Activated CD4-positive, alpha-beta T cell treated with anti-CD3 and anti-CD28 coated beads for 36 hours (primary cell): Measurements from ENCODE around the gene F8. TPM values are rescaled to one million over a fixed set of nuclear protein-coding genes. Genes with fewer than 3 reads are reported as not detected.
"Not testable (repeated sequence)": the region's sequence is repeated elsewhere in the genome, so short reads cannot be mapped to it uniquely, and the experiment has no call there.

ENCODE experiments used
- ATAC-seq: fragments of 200-7000 bp; cut with Tn5 transposase; one replicate; pipeline ENCODE4 v1.10.0; 2021; ENCODE audit warnings: mild to moderate bottlenecking, moderate library complexity
- CTCF ChIA-PET: fragments of 350-600 bp; sonication (Branson Sonifier 250); formaldehyde crosslinking; loops from one replicate; lab custom pipeline; 2021; ENCODE audit warnings: antibody characterized with exemption; lab: Charles Lee
- POLR2A ChIA-PET: fragments of 350-600 bp; sonication (Branson Sonifier 250); formaldehyde crosslinking; loops from one replicate; lab custom pipeline; 2021; ENCODE audit warnings: antibody characterized with exemption, inconsistent platforms; lab: Charles Lee
- DNase-seq: peaks from one replicate; pipeline ENCODE4 v3.0.0-alpha.2; 2020
- H3K27ac Mint-ChIP-seq: one replicate; pipeline ENCODE4 v1.8.0; 2021; ENCODE audit warnings: mixed read lengths
- H3K27me3 Mint-ChIP-seq: one replicate; pipeline ENCODE4 v1.8.0; 2021; ENCODE audit warnings: mixed read lengths
- H3K36me3 Mint-ChIP-seq: one replicate; pipeline ENCODE4 v1.8.0; 2021; ENCODE audit warnings: low read depth, mixed read lengths
- H3K4me1 Mint-ChIP-seq: one replicate; pipeline ENCODE4 v1.8.0; 2021; ENCODE audit warnings: mixed read lengths
- H3K4me3 Mint-ChIP-seq: one replicate; pipeline ENCODE4 v1.8.0; 2021; ENCODE audit warnings: mild to moderate bottlenecking, moderate library complexity, mixed read lengths
- H3K9me3 Mint-ChIP-seq: one replicate; pipeline ENCODE4 v1.8.0; 2021; ENCODE audit warnings: low read depth, mixed read lengths
- intact Hi-C, 2 experiments: fragments of 100-400 bp; cut with DNase I in 1 of 2; cut with micrococcal nuclease in 1 of 2; formaldehyde crosslinking; loops; one replicate each; pipeline versions ENCODE4 v1.14.2 to v1.15.1; 2022 to 2024; cut with DNase I, micrococcal nuclease
- total RNA-seq, 2 experiments: library from RNA; stranded (reverse); gene quantifications; one replicate each; pipeline ENCODE4 v1.2.3, GENCODE V29; 2021

The F8 gene
- total RNA-seq, 2 experiments from 2014 or later: 5.4 to 6.3 TPM

DNA sequence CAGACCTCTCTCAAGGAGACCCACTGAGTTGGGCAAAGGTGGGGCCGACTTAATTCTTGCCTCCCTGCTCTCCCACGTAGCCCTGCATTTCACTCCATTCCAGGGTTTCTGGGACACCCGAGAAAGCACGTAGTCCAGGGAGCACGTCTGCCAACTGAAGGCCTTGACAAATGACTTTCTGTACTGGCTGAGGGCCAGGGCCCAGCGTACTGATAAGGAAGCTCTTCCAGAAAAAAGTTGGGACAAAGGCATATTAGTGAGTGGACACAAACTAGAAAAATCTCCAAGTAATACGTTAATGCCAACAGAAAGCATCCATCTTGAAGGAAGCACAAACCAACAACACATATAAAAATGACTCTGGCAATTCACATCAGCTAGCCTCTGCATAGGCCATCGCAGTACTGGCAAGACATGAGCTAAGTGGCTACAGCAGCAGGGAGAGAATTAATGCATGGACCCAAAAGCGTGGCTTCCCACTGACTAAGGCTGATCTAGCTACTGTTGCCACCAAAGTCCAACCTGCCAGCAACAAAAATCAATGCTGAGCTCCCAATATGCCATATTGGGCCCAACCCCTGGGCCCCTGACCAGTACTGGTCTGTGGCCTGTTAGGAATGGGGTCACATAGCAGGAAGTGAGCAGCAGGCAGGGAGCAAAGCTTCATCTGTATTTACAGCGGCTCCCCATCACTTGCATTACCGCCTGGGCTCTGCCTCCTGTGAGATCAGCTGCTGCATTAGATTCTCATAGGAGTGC lies 15.4 kb downstream of the F8 start:
- ATAC-seq, H3K4me1 Mint-ChIP-seq, POLR2A ChIA-PET, H3K36me3 Mint-ChIP-seq, H3K27me3 Mint-ChIP-seq, DNase-seq, intact Hi-C loops, CTCF ChIA-PET, H3K27ac Mint-ChIP-seq, H3K4me3 Mint-ChIP-seq, H3K9me3 Mint-ChIP-seq: not testable (repeated sequence)

DNA sequence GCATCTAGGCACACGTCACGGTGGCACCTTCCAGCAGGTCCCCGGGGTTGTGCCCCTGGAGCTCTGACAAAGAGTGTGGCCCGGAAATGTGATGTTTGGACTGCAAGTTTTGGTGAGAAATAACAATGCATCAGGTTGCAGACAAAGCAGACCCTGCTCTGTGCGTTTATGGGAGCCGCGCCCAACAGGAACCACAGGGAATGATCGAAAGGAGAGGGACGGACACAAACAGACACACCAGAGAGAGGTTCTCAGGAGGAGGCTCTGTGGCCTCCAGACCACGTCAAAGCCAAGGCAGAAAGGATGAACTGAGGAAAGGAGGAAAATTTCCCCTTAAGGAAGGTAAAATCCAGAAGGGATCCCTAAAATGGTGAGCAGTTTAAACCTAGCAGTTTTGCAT lies 16.1 kb downstream of the F8 start:
- DNase-seq, intact Hi-C loops: not testable (repeated sequence)

GRCh38 chrX:155005190-155005589 lies 17.3 kb downstream of the F8 start:
- no peak overlapping the region for H3K27ac Mint-ChIP-seq
- no peaks in the 10 kb centered on the region for H3K36me3 Mint-ChIP-seq
- POLR2A ChIA-PET: no interaction called here
- intact Hi-C loops: no loop called here
- CTCF ChIA-PET: no interaction called here
- H3K9me3 Mint-ChIP-seq: no peaks in the 10 kb centered on the region
- peaks cover 4% of the 10 kb centered on the region for H3K4me1 Mint-ChIP-seq
- peaks cover 5% of the 10 kb centered on the region for H3K27me3 Mint-ChIP-seq
- H3K4me3 Mint-ChIP-seq: no peak overlapping the region
- no peak for ATAC-seq
- DNase-seq: no peak

More for the DNA sequence above, 16.1 kb downstream of the F8 start:
- H3K36me3 Mint-ChIP-seq, H3K4me3 Mint-ChIP-seq, H3K27ac Mint-ChIP-seq, H3K9me3 Mint-ChIP-seq, ATAC-seq, H3K27me3 Mint-ChIP-seq, H3K4me1 Mint-ChIP-seq, CTCF ChIA-PET, POLR2A ChIA-PET: not testable (repeated sequence)

DNA sequence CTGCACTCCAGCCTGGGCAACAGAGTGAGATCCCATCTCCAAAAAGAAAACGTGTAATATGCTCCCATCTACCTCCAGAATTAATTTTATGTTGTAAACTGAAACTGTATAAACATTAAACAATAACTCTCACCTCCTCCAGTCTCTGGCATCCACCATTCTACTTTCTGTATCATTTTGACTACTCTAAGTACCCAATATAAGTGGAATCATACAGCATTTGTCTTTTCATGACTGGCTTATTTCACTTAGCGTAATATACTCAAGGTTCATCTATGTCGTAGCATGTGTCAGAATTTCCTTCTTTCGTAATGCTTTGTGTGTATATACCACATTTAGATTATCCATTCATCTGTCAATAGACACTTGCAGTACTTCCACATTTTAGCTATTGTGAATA lies 20.6 kb downstream of the F8 start:
- Mint-ChIP-seq H3K4me3 (no peak overlapping the region), H3K9me3 (no peaks in the 10 kb centered on the region), H3K4me1 (peaks cover 4% of the 10 kb centered on the region), H3K36me3 (no peaks in the 10 kb centered on the region), H3K27me3 (peaks cover 5% of the 10 kb centered on the region), H3K27ac (no peak overlapping the region)
- ChIA-PET POLR2A (no interaction called here), CTCF (interaction anchor here (0.6 kb wide), 1 partner anchor 136 kb away, joined by 3 read pairs; no protein-coding TSS in a partner anchor)
- intact Hi-C loops: no loop called here
- DNase-seq (no peak), ATAC-seq (peak; percentile 63)

DNA sequence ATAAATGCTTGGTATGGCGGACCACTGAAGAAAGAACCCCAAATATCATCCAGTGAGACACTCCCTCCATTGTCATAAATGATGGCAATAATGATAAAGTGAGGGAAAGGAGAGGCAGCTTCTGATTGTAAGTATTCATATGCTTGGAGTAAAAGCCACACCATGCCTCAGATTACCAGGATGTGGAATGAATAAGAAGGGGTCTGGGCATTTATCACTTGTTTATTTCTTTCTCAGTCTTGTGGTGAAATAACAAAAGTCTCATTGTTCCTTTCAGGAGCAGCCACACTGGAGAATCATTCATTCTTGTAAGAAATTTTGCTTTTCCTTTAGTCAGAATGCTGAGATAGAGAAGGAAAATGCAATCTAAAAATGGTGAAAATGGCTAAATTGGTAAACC lies 21.7 kb downstream of the F8 start:
- DNase-seq: no peak
- no peak for ATAC-seq
- intact Hi-C loops: no loop called here
- Mint-ChIP-seq H3K4me1 (peaks cover 4% of the 10 kb centered on the region), H3K27ac (no peak overlapping the region), H3K4me3 (no peak overlapping the region), H3K36me3 (no peaks in the 10 kb centered on the region), H3K9me3 (no peaks in the 10 kb centered on the region), H3K27me3 (peaks cover 5% of the 10 kb centered on the region)
- ChIA-PET CTCF (no interaction called here), POLR2A (no interaction called here)

- H3K9me3 Mint-ChIP-seq: no peaks in the 10 kb centered on the region
- ATAC-seq: no peak
- ChIA-PET POLR2A (no interaction called here), CTCF (no interaction called here)
- no peak overlapping the region for H3K27ac Mint-ChIP-seq
- DNase-seq: no peak
- H3K27me3 Mint-ChIP-seq: peaks cover 5% of the 10 kb centered on the region
- intact Hi-C loops: no loop called here
- peaks cover 4% of the 10 kb centered on the region for H3K4me1 Mint-ChIP-seq
- no peak overlapping the region for H3K4me3 Mint-ChIP-seq
- no peaks in the 10 kb centered on the region for H3K36me3 Mint-ChIP-seq
These were observed 24.2 kb downstream of the F8 start for GRCh38 chrX:154998204-154998880.

GRCh38 chrX:154991476-154991875 lies 31.0 kb downstream of the F8 start:
- Mint-ChIP-seq H3K27me3 (peaks cover 4% of the 10 kb centered on the region), H3K9me3 (no peaks in the 10 kb centered on the region), H3K4me3 (no peak overlapping the region), H3K4me1 (peaks cover 20% of the 10 kb centered on the region), H3K27ac (no peak overlapping the region), H3K36me3 (no peaks in the 10 kb centered on the region)
- peak; percentile 30 for ATAC-seq
- POLR2A ChIA-PET: no interaction called here
- no peak for DNase-seq
- intact Hi-C loops: loop anchor here in 1 of 2 experiments (1.0 kb wide), 1 partner anchor 35 kb away; the partner anchor contains the start of gene FUNDC2
- CTCF ChIA-PET: interaction anchor here (1.1 to 2.3 kb wide), 2 partner anchors 11 to 65 kb away, joined by 4 to 8 read pairs; no protein-coding TSS in a partner anchor

DNA sequence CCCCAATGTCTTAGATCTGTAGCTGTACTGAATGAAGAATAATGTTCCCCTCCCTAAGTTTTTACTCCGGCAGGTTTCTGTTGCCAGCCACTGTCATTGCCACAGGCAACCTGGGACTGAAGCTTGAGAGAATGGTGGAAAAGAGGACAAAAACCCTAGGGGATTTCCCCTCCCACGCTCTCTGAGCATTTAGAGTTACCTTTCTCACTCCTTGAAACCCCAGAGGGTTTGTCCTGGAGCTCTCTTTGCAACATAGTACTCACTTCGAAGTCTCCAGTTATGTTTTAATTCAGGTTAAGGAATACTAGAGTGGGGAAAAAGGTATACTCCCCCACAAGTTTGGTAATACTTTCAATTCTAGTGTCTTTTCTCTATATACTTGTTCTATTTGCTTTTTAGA lies 31.5 kb downstream of the F8 start:
- H3K27me3 Mint-ChIP-seq: peaks cover 4% of the 10 kb centered on the region
- ATAC-seq: peak; percentile 76

GRCh38 chrX:154990496-154990895 lies 32.0 kb downstream of the F8 start:
- ATAC-seq (peak; percentile 51), DNase-seq (no peak)
- POLR2A ChIA-PET: interaction anchor here (0.7 kb wide), 1 partner anchor 79 kb away, joined by 3 read pairs; no protein-coding TSS in a partner anchor
- intact Hi-C loops: no loop called here
- H3K9me3 Mint-ChIP-seq: no peaks in the 10 kb centered on the region
- H3K36me3 Mint-ChIP-seq: no peaks in the 10 kb centered on the region
- no peak overlapping the region for H3K4me3 Mint-ChIP-seq
- peaks cover 20% of the 10 kb centered on the region for H3K4me1 Mint-ChIP-seq
- H3K27me3 Mint-ChIP-seq: peaks cover 4% of the 10 kb centered on the region
- no peak overlapping the region for H3K27ac Mint-ChIP-seq
- CTCF ChIA-PET: interaction anchor here (2.3 kb wide), 1 partner anchor 66 kb away, joined by 8 read pairs; no protein-coding TSS in a partner anchor

More for the DNA sequence above, 31.5 kb downstream of the F8 start:
- intact Hi-C loops: loop anchor here in 1 of 2 experiments (1.0 kb wide), 1 partner anchor 35 kb away; the partner anchor contains the start of gene FUNDC2
- Mint-ChIP-seq H3K36me3 (no peaks in the 10 kb centered on the region), H3K4me3 (no peak overlapping the region), H3K27ac (no peak overlapping the region), H3K4me1 (peaks cover 20% of the 10 kb centered on the region), H3K9me3 (no peaks in the 10 kb centered on the region)
- ChIA-PET CTCF (interaction anchor here (2.3 kb wide), 1 partner anchor 66 kb away, joined by 8 read pairs; no protein-coding TSS in a partner anchor), POLR2A (interaction anchor here (0.7 kb wide), 1 partner anchor 78 kb away, joined by 3 read pairs; no protein-coding TSS in a partner anchor)
- peak; percentile 44 for DNase-seq

DNA sequence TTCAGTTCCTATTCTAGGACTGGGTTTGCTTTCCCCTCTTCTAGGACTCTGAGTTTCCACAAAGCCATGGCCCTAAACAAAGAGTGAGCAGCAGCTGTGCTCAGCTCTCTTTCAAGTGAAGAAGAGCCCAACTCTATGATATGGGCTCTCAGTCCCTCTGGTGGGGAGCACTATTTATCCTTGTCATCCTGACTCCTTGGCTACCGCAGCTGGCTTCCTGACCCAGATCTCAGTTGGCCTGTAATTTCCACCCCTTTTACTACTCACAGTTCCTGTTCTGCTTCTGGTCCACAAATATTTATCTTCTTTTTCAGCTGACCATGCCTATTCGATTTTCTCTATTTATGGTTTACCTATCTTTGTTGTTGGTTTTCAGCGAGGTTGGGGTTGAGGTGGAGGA lies 33.8 kb downstream of the F8 start:
- ChIA-PET POLR2A (no interaction called here), CTCF (interaction anchor here (1.2 to 1.7 kb wide), 4 partner anchors 9 to 73 kb away, joined by 3 to 6 read pairs (median 4); no protein-coding TSS in a partner anchor)
- intact Hi-C loops: loop anchor here in 1 of 2 experiments (10.0 kb wide), 1 partner anchor 836 kb away; no protein-coding TSS in a partner anchor
- H3K27me3 Mint-ChIP-seq: peaks cover 4% of the 10 kb centered on the region
- ATAC-seq: no peak
- no peaks in the 10 kb centered on the region for H3K36me3 Mint-ChIP-seq
- H3K27ac Mint-ChIP-seq: no peak overlapping the region
- no peaks in the 10 kb centered on the region for H3K9me3 Mint-ChIP-seq
- no peak for DNase-seq
- H3K4me1 Mint-ChIP-seq: peaks cover 20% of the 10 kb centered on the region
- H3K4me3 Mint-ChIP-seq: no peak overlapping the region

DNA sequence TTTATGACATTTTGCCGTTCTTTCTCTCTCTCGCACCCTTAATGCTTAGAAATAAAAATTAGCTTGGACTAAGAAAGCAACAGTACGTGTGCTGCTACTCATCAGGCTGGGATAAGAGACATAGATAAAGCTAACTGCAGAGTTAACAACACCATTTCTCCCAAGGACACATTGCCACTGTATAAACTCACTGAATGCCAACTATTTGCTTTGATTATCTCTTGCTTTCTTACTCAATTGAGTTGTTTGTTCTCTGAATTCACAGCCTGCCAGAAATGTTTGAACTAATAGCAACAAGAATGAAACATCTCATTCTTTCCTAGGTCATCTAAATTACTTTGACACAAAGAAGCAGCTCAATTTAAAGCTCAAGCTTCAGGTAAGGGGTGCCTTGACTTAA lies 34.6 kb downstream of the F8 start:
- H3K4me3 Mint-ChIP-seq: no peak overlapping the region
- no peak overlapping the region for H3K27ac Mint-ChIP-seq
- intact Hi-C loops: loop anchor here in 1 of 2 experiments (1.0 to 10.0 kb wide), 2 partner anchors 69 to 837 kb away; no protein-coding TSS in a partner anchor
- H3K4me1 Mint-ChIP-seq: peaks cover 20% of the 10 kb centered on the region
- ChIA-PET POLR2A (no interaction called here), CTCF (interaction anchor here (1.2 to 1.7 kb wide), 3 partner anchors 8 to 70 kb away, joined by 4 to 6 read pairs (median 4); no protein-coding TSS in a partner anchor)
- peaks cover 4% of the 10 kb centered on the region for H3K27me3 Mint-ChIP-seq
- no peaks in the 10 kb centered on the region for H3K9me3 Mint-ChIP-seq
- DNase-seq (no peak), ATAC-seq (no peak)
- no peaks in the 10 kb centered on the region for H3K36me3 Mint-ChIP-seq
